Activated effector memory CD4-positive, alpha-beta T cell treated with anti-CD3 and anti-CD28 coated beads, Interleukin-2, amount 50 U/mL, for 16 hours (primary cell): ENCODE data around the gene CHI3L2.

Experiments used
- DNase-seq: peaks from one replicate; pipeline ENCODE4 v3.0.0-alpha.2; 2020

CHI3L2 gene

GRCh38 chr1:111256988-111257658 is 29.6 kb downstream of the CHI3L2 start:
- no peak for DNase-seq

GRCh38 chr1:111267801-111268508 is 40.4 kb downstream of the CHI3L2 start:
- DNase-seq: no peak

DNA sequence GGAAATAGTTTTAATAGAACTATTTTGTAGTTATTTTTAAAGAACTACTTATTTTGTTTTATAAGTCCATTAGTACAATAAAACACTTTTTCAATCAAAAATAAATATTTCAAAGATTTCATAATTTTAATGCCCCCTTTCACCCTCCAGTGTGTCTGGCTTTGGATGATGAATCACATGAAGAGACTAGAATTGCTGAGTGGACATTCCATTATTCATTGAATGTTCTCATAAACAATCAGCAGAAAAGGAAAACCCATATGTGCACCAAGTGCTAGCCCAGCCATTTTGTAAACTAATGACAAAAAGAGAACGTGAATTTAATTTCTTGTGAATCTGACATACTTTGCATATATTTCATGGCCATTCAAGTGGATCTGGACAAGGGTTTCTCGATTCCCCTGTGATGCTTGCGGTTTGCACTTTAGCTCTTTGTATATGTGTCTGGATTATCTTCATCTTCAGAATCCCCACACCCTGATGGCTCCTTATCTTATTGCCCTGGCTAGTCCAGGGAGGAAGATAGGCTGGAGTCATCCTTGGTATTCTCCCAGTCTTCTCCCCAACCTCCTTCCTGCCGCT is 42.4 kb downstream of the CHI3L2 start:
- no peak for DNase-seq

DNA sequence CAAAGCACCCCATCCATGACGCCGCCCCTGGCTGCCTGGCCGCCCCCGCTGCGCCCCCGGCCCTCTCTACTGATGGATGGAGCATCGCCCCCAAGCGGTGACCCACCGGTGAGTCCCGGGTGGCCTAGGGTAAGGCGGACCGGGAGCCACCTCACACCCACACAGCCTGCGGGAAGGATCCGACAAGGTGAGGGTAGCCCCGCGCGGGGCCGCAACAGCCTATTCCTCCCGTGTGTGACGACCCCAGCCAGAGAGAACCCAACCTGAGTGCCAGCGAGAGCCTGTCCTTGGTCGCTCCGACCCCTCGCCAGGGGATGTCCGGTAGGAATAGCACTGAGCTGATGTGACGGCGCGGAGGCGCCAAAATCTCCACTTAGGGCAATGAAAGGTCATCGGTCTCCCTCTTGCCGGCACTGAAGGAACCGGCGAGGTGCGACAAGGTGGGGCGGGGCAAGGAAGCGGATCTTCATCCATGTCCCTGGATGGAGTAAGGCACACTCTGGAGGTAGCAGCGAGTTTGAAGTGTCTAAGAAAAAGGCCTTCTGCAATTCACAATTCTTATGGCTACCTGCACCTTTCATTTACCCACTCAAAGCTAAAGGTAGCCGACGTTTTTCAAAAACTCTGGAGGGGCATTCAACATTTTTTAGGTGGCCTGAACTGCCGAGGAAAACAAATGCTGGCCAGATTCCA is 43.4 kb downstream of the CHI3L2 start:
- no peak for DNase-seq

DNA sequence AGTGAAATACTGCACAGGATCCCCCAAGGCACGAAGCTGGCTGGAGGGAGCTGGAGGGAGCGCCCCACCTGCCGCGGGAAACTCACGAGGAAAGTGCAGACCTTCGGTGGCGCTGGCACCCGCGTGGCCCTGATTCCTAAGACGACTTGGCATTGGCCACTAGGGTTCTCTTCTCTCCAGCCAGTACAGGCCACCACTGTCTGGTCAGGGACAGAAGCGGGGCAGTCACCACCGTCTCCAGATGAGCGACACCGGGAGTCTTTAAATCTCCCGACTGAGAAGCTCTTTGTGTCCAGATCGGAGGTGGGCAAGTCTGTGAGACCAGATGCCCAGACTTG is 43.9 kb downstream of the CHI3L2 start:
- DNase-seq: no peak

DNA sequence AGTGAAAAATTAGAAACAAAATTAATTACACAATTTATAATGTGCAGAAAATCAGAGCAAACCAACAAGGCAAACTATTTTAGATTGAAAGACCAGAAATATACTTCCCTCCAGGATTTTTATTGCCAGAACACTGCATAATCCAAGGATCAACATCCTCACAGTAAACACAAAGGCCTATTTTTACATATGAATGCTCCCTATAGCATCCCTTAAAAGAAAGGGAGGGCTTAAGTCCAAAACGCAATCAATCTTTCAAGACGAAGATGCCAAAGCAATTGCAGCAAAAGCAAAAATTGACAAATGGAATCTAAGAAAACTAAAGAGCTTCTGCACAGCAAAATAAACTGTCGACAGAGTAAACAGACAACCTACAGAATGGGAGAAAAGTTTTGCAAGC is 44.6 kb downstream of the CHI3L2 start:
- DNase-seq: no peak

- DNase-seq: no peak
These were observed 47.1 kb downstream of the CHI3L2 start for GRCh38 chr1:111274653-111275052.

GRCh38 chr1:111275079-111275478 is 47.6 kb downstream of the CHI3L2 start:
- DNase-seq: peak; percentile 72

GRCh38 chr1:111275780-111276433 is 48.4 kb downstream of the CHI3L2 start:
- DNase-seq: no peak

DNA sequence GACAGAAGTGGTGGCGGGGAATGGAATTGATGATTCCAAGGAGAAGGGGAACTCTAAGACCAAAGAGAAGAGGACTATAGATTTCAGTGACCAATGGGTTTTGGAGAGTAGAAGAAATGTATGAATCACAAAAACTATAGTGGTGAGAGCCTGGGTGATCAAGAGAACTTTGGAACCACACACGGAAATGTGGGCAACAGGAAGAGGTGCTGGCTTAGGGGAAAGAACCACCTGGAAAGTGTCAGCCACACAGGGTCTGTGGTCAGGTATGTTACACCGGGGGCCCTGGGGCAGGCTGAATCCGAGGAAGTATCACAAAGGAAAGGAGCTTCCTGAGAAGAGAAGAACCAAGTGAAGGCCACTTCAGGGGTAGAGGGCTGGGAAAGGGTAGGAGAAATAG is 51.6 kb downstream of the CHI3L2 start:
- no peak for DNase-seq

- no peak for DNase-seq
These were observed 52.8 kb downstream of the CHI3L2 start for GRCh38 chr1:111280267-111280666.

DNA sequence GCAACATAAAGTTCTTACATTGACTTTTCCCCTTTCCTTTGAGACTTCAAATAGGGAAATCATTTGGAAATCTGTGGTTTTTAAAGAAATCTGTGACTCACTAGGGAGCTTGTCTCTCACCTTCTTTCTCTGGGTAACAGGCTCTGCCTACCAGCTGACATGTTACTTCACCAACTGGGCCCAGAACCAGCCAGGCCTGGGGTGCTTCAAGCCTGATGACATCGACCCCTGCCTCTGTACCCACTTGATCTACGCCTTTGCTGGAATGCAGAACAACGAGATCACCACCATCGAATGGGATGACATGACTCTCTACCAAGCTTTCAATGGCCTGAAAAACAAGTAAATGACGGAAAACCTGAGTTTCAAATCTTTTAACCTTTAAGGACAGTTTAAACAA is 53.9 kb downstream of the CHI3L2 start:
- DNase-seq: no peak

DNA sequence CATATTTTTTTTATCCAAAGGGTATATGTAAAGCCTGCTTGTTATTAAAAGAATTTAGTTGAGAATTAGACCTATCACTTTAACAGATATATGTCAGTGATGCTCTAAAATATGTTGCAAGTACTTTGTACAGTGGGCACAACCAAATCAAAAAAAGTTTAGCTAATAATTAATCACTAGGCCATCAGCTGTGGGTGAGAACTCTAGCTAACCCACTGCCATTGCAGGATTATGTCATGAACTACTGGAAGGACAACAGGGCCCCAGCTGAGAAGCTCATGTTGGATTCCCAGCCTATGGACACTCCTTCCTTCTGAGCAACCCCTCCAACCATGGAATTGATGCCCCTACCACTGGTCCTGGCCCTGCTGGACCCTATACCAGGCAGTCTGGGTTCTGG is 56.3 kb downstream of the CHI3L2 start:
- DNase-seq: no peak

DNA sequence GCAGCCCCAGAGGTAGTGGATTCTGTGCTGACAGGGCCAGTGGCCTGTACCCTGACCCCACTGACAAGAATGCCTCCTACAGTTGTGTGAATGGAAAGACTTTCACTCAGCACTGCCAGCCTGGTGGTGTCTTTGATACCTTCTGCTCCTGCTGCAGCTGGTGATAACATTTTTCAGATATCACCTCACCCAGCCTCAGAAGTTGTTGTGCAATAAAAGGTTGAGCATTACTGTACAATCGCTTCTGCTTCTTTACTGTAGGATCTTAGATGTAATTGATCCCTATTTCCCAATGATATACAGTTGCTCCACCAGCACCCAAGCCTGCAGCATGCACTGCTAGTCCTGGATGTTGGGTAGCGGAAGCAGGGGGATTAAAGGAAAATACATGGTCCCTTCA is 58.4 kb downstream of the CHI3L2 start:
- no peak for DNase-seq

- DNase-seq: no peak
These were observed 59.4 kb downstream of the CHI3L2 start for GRCh38 chr1:111286912-111287311.

GRCh38 chr1:111289371-111289770 is 61.9 kb downstream of the CHI3L2 start:
- DNase-seq: no peak

DNA sequence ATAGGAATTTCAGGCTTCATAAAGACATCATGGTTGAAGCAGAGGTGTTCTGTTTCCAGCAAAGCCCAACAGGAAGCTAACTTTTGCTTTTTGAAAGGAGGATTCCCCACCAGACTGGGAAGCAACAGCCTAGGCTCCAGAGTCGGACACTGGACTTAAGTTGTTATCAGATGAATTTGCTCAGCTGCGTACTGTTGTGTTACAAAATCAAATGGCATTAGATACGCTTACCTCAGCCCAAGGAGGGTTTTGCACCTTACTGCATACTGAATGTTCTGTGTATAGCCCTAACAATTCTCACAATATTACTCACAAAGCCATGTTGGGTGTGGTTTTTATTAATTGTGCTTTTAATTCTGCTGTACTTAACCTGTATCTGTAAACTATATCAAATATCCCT is 62.6 kb downstream of the CHI3L2 start:
- DNase-seq: no peak

DNA sequence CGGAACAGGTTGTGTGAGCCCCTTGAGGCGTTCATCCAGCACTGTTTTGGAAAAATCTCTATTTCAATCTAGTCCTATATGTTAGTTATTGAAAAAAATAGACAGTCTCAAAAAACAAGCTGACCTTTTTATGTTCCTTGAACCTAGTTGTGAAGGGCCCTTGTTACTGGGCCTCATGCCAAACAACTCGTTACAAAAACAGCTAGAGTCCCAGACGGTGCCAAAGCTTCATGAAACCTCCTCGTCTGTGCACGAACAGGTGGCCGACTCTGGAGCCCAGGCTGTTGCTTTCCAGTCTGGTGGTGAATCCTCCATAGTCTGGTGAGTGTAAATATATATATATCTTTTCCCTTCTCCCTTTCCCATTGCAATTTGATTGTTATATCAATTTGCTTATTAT is 63.1 kb downstream of the CHI3L2 start, which contains the start of gene CHIA:
Gene CHIA (plus strand): TSS at position 222 of the 400 bp plus-strand sequence. CDS start 19,617 bp downstream, outside the sequence.
- no peak for DNase-seq
